GM23338 (cell line): ENCODE measurements around the gene TENT4B.

Experiments used
- EZH2phosphoT487 ChIP-seq: fragments of 200-600 bp; sonication (generic); IDR thresholded peaks from one replicate; pipeline ENCODE4 v1.8.1; 2018; ENCODE audit warnings: antibody characterized with exemption; ENCODE audit not compliant: unreplicated experiment
- JUNB ChIP-seq: IDR thresholded peaks from one replicate; pipeline ENCODE4 v1.6.1; 2016; ENCODE audit warnings: antibody characterized with exemption; ENCODE audit not compliant: unreplicated experiment
- NANOG ChIP-seq: IDR thresholded peaks from 2 replicates; pipeline ENCODE4 v1.6.1; 2016; ENCODE audit warnings: antibody characterized with exemption, borderline replicate concordance
- POLR2AphosphoS5 ChIP-seq: IDR thresholded peaks from 2 replicates; pipeline ENCODE4 v1.6.1; 2016; ENCODE audit warnings: antibody characterized with exemption, low read depth
- TF ChIP-seq, protein P1 (sequence below), 2 experiments: fragments of 200-600 bp in 1 of 2; sonication (generic) in 1 of 2; conservative IDR thresholded peaks; 2 replicates each; pipeline versions ENCODE4 v1.5.1 to v1.6.1; 2016 to 2017; ENCODE audit warnings: antibody characterized with exemption in 2 of 2, low read depth in 2 of 2, mild to moderate bottlenecking in 2 of 2, moderate library complexity in 1 of 2
- TF ChIP-seq, protein P2 (sequence below): IDR thresholded peaks from 2 replicates; pipeline ENCODE4 v1.6.1; 2016; ENCODE audit warnings: antibody characterized with exemption
- TF ChIP-seq, protein P3 (sequence below): IDR thresholded peaks from one replicate; pipeline ENCODE4 v1.6.1; 2018; ENCODE audit warnings: antibody characterized with exemption; ENCODE audit not compliant: unreplicated experiment

DNA sequence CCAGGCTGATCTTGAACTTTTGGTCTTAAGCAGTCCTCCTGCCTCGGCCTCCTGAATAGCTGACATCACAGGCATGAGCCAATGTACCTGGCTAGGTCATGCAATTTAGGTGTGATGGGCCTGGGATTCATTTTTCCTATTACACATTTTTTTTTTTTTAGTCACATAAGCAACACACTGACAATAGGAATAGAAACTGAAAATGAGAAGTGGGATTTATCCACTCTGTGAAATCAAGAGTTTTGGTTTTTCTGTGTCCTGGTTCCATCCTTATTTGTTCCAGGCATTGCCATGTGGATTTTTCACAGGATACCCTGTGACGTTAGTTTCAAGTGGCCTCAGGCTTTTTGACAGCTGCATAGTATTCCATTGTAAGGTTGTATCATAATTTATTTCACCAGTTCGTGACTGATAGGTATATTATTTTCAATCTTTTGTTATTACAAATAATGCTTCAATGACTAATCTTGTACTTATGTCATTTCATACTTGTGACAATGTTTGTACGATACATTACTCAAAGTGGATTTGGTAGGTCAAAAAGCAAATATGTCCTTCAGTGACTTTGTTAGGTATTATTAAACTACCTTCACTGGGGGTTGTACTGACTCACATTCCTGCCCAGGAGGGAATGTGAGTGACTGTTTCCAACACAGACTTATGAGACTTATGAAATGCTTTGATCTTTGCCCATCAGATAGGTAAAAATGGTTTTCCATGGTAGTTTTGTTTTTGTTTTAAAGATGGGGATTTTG lies 123.9 kb downstream of the TENT4B start:
- TF ChIP-seq, protein P1, sequence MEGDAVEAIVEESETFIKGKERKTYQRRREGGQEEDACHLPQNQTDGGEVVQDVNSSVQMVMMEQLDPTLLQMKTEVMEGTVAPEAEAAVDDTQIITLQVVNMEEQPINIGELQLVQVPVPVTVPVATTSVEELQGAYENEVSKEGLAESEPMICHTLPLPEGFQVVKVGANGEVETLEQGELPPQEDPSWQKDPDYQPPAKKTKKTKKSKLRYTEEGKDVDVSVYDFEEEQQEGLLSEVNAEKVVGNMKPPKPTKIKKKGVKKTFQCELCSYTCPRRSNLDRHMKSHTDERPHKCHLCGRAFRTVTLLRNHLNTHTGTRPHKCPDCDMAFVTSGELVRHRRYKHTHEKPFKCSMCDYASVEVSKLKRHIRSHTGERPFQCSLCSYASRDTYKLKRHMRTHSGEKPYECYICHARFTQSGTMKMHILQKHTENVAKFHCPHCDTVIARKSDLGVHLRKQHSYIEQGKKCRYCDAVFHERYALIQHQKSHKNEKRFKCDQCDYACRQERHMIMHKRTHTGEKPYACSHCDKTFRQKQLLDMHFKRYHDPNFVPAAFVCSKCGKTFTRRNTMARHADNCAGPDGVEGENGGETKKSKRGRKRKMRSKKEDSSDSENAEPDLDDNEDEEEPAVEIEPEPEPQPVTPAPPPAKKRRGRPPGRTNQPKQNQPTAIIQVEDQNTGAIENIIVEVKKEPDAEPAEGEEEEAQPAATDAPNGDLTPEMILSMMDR (conservative IDR thresholded peaks at IDR 0.05; ENCODE audit: low read depth in 2 of 2), result no peak
- TF ChIP-seq POLR2AphosphoS5 (no peak), JUNB (no peak), EZH2phosphoT487 (no peak), NANOG (no peak)
- TF ChIP-seq, protein P2, sequence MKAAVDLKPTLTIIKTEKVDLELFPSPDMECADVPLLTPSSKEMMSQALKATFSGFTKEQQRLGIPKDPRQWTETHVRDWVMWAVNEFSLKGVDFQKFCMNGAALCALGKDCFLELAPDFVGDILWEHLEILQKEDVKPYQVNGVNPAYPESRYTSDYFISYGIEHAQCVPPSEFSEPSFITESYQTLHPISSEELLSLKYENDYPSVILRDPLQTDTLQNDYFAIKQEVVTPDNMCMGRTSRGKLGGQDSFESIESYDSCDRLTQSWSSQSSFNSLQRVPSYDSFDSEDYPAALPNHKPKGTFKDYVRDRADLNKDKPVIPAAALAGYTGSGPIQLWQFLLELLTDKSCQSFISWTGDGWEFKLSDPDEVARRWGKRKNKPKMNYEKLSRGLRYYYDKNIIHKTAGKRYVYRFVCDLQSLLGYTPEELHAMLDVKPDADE, result no peak
- TF ChIP-seq, protein P3, sequence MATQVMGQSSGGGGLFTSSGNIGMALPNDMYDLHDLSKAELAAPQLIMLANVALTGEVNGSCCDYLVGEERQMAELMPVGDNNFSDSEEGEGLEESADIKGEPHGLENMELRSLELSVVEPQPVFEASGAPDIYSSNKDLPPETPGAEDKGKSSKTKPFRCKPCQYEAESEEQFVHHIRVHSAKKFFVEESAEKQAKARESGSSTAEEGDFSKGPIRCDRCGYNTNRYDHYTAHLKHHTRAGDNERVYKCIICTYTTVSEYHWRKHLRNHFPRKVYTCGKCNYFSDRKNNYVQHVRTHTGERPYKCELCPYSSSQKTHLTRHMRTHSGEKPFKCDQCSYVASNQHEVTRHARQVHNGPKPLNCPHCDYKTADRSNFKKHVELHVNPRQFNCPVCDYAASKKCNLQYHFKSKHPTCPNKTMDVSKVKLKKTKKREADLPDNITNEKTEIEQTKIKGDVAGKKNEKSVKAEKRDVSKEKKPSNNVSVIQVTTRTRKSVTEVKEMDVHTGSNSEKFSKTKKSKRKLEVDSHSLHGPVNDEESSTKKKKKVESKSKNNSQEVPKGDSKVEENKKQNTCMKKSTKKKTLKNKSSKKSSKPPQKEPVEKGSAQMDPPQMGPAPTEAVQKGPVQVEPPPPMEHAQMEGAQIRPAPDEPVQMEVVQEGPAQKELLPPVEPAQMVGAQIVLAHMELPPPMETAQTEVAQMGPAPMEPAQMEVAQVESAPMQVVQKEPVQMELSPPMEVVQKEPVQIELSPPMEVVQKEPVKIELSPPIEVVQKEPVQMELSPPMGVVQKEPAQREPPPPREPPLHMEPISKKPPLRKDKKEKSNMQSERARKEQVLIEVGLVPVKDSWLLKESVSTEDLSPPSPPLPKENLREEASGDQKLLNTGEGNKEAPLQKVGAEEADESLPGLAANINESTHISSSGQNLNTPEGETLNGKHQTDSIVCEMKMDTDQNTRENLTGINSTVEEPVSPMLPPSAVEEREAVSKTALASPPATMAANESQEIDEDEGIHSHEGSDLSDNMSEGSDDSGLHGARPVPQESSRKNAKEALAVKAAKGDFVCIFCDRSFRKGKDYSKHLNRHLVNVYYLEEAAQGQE, result no peak
